Activated CD4-positive, alpha-beta T cell treated with anti-CD3 and anti-CD28 coated beads for 1 hour (primary cell): ENCODE data around the gene KRTAP2-4.
"Not testable (repeated sequence)": the region's sequence is repeated elsewhere in the genome, so short reads cannot be mapped to it uniquely, and the experiment has no call there.

Experiments used
- DNase-seq: peaks from one replicate; pipeline ENCODE4 v3.0.0-alpha.2; 2020

KRTAP2-4 gene

GRCh38 chr17:41065829-41066624 is at the start of gene KRTAP2-4:
Gene KRTAP2-4, minus strand, starts transcription at chr17:41065879. Its CDS starts 34 bp downstream, at chr17:41065845.
- DNase-seq, result no peak

- DNase-seq, result no peak
These were observed 45.6 kb upstream of the KRTAP2-4 start for GRCh38 chr17:41111151-41111885.

- DNase-seq, result not testable (repeated sequence)
These were observed 43.2 kb upstream of the KRTAP2-4 start for GRCh38 chr17:41108728-41109386.

- no peak for DNase-seq
These were observed 42.3 kb upstream of the KRTAP2-4 start for GRCh38 chr17:41107941-41108450.

DNA sequence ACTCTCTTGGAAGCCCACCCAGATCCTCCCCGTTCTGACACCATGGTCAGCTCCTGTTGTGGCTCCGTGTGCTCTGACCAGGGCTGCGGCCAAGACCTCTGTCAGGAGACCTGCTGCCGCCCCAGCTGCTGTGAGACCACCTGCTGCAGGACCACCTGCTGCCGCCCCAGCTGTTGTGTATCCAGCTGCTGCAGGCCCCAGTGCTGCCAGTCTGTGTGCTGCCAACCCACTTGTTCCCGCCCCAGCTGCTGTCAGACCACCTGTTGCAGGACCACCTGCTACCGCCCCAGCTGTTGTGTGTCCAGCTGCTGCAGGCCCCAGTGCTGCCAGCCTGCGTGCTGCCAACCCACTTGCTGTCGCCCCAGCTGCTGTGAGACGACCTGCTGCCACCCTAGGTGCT is 39.7 kb upstream of the KRTAP2-4 start, which contains the start of gene KRTAP4-9:
KRTAP4-9 (plus strand) TSS at position 43 of the 400 bp plus-strand sequence; CDS start at position 43, 0 bp downstream.
- DNase-seq, result not testable (repeated sequence)

DNA sequence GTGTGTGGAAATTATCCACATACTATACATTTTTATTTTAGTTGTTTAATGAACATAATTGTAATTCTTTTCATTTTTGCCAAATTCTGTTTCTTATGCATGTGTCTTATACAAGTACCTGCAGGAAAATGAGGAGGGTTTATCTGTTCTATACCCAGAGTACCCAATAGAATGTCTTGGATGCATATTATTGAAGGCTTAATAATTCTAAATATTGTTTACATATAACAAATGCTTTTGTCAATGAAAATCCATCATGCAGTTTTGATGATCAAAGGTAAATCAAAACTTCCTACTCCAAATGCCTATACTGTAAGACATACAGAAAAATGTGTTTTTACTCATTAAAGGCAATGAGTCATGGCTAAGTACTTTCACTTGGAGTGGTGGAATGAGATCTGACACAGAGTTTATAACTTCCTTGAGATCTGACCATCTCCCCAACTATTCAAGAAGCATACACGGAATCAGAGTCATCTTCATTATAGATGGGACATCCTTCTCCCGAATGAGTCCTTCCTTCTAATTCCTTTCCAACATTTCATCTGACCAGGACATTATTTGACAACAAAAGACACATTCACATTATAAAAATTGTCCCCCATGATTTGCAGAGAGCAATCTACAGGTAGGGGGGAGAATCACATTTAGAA is 38.8 kb upstream of the KRTAP2-4 start:
- not testable (repeated sequence) for DNase-seq

DNA sequence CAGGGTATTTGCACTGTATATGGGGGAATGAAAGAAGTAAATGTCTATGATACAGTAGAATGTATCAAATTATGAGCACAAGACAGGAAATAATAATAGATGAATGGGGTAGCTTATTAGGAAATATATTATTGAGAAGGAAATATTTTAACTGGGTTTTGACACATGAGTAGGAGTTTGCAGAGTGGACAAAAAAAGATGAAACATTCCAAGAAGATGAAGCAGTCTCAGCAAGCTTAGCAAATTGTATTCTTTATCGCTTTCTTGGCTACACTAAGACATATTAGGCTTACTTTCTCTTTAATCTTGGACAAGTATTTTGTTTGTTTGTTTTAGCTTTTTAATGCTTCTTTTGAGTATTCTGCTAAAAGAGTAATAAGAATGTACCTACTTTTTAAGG is 38.2 kb upstream of the KRTAP2-4 start:
- no peak for DNase-seq

GRCh38 chr17:41101586-41102259 is 36.0 kb upstream of the KRTAP2-4 start, which contains the start of gene KRTAP4-16:
Gene KRTAP4-16, minus strand, starts transcription at chr17:41102209. Its CDS starts 0 bp downstream, at chr17:41102209.
- no peak for DNase-seq

GRCh38 chr17:41099682-41100480 is 34.2 kb upstream of the KRTAP2-4 start:
- not testable (repeated sequence) for DNase-seq

- DNase-seq, result no peak
These were observed 32.8 kb upstream of the KRTAP2-4 start for GRCh38 chr17:41098481-41098880.

GRCh38 chr17:41098042-41098441 is 32.4 kb upstream of the KRTAP2-4 start, which contains the start of gene KRTAP4-8:
Gene KRTAP4-8, minus strand, starts transcription at chr17:41098142. Its CDS starts 58 bp downstream, at chr17:41098084.
- DNase-seq, result no peak

DNA sequence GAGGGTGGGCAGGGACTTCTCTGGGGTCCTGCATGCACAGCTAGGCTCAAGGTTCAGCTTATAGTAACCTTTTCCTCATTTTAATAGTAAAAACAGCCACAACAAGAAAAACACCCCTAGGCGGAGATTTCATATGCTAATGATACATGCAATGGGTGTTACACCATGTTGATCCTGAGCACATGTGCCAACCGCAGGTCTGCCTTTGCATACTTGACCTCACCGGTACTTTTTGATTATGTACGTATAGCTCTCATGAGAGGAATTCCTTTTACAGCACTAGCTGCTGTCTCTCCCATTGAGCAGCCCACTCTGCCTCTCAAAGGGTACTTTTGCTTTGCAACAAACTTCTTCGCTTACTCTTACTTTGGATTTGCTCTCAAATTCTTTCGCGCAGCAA is 30.4 kb upstream of the KRTAP2-4 start:
- no peak for DNase-seq

- not testable (repeated sequence) for DNase-seq
These were observed 23.2 kb upstream of the KRTAP2-4 start for GRCh38 chr17:41088760-41089352.

DNA sequence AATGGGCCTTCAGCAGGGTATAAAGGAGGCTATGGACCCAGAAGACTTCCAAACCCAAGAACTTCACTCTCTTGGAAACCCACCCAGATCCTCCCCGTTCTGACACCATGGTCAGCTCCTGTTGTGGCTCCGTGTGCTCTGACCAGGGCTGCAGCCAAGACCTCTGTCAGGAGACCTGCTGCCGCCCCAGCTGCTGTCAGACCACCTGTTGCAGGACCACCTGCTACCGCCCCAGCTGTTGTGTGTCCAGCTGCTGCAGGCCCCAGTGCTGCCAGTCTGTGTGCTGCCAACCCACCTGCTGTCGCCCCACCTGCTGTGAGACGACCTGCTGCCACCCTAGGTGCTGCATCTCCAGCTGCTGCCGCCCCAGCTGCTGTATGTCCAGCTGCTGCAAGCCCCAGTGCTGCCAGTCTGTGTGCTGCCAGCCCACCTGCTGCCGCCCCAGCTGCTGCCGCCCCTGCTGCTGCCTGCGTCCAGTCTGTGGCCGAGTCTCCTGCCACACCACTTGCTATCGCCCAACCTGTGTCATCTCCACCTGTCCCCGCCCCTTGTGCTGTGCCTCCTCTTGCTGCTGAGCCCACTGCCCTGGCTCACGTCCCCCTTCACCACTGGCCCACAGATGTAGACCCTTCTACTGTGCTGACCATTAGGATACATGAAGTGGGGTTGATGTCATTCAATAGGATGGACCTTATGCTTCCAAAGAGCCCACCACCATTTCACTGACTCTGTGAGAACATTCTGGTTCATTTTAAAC is 18.6 kb upstream of the KRTAP2-4 start, which contains the start of gene KRTAP4-7:
KRTAP4-7 (plus strand) TSS at position 51 of the 757 bp plus-strand sequence; CDS start at position 108, 57 bp downstream.
- DNase-seq, result not testable (repeated sequence)

DNA sequence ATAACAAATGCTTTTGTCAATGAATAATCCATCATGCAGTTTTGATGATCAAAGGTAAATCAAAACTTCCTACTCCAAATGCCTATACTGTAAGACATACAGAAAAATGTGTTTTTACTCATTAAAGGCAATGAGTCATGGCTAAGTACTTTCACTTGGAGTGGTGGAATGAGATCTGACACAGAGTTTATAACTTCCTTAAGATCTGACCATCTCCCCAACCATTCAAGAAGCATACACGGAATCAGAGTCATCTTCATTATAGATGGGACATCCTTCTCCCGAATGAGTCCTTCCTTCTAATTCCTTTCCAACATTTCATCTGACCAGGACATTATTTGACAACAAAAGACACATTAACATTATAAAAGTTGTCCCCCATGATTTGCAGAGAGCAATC is 17.7 kb upstream of the KRTAP2-4 start:
- DNase-seq, result not testable (repeated sequence)

DNA sequence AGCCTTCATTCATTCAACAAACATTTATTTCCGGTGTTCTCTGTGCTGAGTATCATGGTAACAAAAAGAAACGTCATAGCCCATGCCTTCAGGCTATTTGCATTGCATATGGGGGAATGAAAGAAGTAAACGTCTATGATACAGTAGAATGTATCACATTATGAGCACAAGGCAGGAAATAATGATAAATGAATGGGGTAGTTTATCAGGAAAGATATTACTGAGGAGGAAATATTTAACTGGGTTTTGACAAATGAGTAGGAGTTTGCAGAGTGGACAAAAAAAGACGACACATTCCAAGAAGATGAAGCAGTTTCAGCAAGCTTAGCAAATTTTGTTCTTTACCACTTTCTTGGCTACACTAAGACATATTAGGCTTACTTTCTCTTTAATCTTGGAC is 16.9 kb upstream of the KRTAP2-4 start:
- DNase-seq, result no peak

DNA sequence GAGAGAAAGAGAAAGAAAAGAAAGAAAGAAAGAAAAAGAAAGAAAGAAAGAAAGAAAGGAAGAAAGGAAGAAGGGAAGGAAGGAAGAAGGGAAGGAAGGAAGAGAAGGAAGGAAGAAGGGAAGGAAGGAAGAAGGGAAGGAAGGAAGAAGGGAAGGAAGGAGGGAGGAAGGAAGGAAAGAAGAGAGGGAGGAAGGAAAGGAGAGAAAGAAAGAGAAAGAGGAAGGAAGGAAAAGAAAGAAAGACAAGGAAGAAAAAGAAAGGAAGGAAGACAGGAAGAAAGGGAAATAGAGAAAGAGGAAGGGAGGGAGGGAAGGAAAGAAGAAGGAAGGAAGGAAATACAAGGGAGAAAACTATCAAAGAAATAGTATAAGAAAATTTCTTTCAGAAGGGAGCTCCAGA is 11.1 kb upstream of the KRTAP2-4 start:
- no peak for DNase-seq

DNA sequence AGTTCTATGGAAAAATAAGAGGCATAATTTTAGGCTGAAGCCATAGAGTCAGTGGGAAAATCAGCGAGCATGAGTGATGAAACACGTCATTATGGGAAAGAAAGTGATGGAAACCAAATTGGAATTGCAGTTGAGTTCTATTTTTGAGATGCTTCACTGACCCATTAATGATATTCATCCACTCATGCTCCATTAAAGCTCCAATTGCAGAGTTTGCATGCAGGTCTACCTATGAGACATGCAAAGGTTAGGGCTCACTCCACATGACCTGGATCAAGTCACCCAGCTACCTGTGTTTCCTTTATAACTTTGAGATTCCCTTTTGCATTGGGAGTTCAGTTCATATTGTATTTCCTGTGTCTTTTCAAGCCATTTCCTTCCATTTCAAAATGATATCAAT is 8.0 kb upstream of the KRTAP2-4 start:
- no peak for DNase-seq

DNA sequence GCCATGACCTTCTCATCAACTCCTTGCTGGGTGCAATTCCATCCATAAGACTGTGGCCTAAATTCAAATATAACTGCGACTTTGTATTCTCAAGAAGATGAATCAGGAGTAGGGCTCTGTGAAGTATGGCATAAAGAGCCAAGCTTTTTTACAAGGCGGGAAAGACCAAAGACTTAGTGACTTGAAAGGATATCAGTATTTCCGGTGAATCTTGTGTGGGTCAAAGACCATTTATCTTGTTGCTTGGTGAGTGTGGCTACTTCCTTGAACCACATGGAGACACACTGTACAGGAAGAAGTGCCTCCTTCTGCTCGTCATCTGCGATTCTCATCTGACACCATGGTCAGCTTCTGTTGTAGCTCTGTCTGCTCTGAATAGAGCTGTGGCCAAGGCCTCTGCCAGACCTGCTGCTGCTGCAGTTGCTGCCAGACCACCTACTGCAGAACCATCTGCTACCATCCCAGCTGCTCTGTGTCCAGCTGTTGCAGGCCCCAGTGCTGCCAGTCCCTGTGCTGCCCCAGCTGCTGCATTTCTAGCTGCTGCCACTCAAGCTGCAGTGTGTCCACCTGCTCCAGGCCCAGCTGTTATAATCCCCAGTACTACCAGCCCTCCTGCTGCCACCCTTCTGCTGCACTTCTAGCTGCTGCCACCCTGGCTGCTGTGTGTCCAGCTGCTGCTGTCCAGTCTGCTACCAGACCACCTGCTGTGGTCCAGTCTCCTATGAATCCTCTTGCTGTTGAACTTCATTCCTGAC is 6.1 kb upstream of the KRTAP2-4 start:
- no peak for DNase-seq
